ENCODE results near the gene EPB41L3. TPM values are rescaled to one million over a fixed set of nuclear protein-coding genes. Genes with fewer than 3 reads are reported as not detected.
A peak's percentile ranks its signal among the peaks of the same experiment; 100 is the strongest.

Gene EPB41L3
- total RNA-seq, 1 donor from 2014 or later, result 43.0 TPM

DNA sequence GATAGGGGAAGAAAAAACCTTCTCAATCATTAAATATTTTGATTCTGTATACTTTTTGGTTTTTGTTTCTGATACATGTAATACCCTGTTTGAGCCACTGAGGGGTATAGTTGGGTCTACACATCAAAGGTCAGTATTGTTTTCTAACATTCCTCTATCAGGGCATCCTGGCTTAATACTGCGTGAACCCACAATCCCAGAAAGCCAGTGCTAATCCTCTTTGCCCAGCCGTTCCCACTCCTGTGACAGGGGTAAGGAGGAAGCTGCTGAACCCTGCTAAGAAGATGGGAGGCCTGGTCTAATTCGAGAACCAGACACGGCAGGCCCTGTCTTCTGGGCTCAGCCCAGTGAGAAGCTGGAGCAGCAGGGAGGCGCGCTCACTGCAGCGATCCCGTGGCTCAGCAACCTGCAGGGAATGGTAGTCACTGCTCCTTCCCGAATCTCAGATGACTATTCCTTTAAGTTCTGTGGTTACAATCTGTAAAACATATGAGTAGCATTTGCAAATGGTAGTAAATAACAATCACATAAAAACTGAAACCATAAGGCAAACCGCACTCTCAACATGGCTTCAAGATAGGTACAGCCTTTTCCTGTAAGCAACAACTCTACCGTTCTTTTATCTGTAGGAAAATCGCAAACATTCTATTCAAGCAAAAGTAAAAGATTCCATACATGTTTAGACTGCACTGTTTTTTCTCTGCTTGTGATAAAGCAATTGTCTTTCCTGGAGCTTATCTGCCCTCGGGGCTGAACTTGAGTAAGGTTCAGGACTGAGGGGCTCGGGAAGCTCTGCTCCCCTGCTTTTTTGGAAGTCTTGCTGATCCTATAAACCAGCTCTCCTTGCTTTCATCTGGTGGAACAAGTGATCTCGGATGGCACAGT, 87.0 kb downstream of the EPB41L3 start:
- H3K4me3 ChIP-seq (ENCODE audit: low read depth, low read length), result no peak overlapping the region
- no peaks in the 10 kb centered on the region for H3K36me3 ChIP-seq (ENCODE audit: control insufficient read depth, insufficient read depth, low read length)
- TF ChIP-seq, protein P1, sequence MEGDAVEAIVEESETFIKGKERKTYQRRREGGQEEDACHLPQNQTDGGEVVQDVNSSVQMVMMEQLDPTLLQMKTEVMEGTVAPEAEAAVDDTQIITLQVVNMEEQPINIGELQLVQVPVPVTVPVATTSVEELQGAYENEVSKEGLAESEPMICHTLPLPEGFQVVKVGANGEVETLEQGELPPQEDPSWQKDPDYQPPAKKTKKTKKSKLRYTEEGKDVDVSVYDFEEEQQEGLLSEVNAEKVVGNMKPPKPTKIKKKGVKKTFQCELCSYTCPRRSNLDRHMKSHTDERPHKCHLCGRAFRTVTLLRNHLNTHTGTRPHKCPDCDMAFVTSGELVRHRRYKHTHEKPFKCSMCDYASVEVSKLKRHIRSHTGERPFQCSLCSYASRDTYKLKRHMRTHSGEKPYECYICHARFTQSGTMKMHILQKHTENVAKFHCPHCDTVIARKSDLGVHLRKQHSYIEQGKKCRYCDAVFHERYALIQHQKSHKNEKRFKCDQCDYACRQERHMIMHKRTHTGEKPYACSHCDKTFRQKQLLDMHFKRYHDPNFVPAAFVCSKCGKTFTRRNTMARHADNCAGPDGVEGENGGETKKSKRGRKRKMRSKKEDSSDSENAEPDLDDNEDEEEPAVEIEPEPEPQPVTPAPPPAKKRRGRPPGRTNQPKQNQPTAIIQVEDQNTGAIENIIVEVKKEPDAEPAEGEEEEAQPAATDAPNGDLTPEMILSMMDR (IDR thresholded peaks at IDR 0.05; ENCODE audit: insufficient read depth, low read length, poor library complexity, severe bottlenecking), result peak; percentile 46
- H3K27me3 ChIP-seq (ENCODE audit: control insufficient read depth, insufficient read depth, low read length), result no peaks in the 10 kb centered on the region
- DNase-seq (ENCODE audit: low read depth), result no peak

DNA sequence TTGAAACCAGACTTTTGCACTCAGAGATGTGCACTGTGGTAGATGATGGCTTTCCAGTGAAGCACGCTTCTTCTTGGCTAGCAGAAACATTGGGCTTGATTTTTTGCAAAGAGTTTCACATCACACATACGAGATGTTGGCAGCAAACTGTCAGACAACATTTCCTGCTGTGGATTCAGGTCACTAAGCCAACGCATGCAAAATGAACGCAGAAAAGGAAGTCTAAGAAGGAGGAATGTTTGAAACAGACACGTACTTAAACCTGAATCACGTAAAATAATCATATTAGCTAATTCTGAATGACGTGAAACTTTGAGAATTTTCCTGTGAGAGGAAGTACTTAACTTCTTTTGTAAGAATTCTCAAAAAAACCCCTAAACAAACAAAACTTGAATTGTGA, 88.1 kb downstream of the EPB41L3 start:
- TF ChIP-seq, protein P1 (IDR thresholded peaks at IDR 0.05; ENCODE audit: insufficient read depth, low read length, poor library complexity, severe bottlenecking), result no peak
- no peaks in the 10 kb centered on the region for H3K36me3 ChIP-seq (ENCODE audit: control insufficient read depth, insufficient read depth, low read length)
- no peak for DNase-seq (ENCODE audit: low read depth)
- no peak overlapping the region for H3K4me3 ChIP-seq (ENCODE audit: low read depth, low read length)
- H3K27me3 ChIP-seq (ENCODE audit: control insufficient read depth, insufficient read depth, low read length), result no peaks in the 10 kb centered on the region

DNA sequence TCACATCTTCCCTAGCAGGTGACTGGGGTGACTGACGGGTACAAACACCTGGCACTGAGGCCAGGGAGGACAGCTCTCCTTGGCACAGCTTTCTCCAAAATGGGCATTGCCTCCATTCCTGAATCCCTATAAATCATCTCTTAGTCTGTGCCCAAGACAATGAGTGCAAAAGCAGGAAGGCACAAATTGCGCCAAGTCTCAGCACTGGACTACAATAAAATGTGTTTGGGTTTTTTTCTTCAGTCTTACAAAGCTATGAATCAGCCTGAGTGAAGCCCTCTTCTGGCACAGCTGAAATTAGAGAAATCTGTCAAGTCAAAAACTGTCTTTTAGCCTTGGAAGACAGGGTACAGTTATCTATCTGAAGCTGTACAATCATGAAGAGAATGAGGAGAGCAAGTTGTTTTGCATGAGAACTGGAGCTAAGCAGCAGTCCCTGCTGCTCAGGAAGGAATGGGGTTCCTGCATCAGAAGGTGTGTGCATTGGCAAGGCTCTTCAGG, 90.8 kb downstream of the EPB41L3 start:
- no peak overlapping the region for H3K4me3 ChIP-seq (ENCODE audit: low read depth, low read length)
- H3K27me3 ChIP-seq (ENCODE audit: control insufficient read depth, insufficient read depth, low read length), result no peaks in the 10 kb centered on the region
- no peaks in the 10 kb centered on the region for H3K36me3 ChIP-seq (ENCODE audit: control insufficient read depth, insufficient read depth, low read length)
- no peak for DNase-seq (ENCODE audit: low read depth)
- TF ChIP-seq, protein P1 (IDR thresholded peaks at IDR 0.05; ENCODE audit: insufficient read depth, low read length, poor library complexity, severe bottlenecking), result no peak

DNA sequence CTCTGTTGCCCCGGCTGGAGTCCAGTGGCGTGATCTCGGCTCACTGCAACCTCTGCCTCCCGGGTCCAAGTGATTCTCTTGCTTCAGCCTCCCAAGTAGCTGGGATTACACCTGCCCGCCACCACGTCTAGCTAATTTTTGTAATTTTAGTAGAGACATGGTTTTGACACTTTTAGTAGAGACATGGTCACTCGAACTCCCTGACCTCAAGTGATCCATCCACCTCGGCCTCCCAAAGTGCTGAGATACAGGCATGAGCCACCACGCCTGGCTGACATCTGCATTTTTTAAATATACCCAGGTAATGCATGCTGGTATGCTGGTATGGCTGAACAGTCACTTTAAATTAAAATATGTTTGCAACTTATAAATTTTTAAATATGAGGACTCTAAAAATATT, 91.9 kb downstream of the EPB41L3 start:
- TF ChIP-seq, protein P1 (IDR thresholded peaks at IDR 0.05; ENCODE audit: insufficient read depth, low read length, poor library complexity, severe bottlenecking), result no peak
- no peaks in the 10 kb centered on the region for H3K27me3 ChIP-seq (ENCODE audit: control insufficient read depth, insufficient read depth, low read length)
- no peak for DNase-seq (ENCODE audit: low read depth)
- no peaks in the 10 kb centered on the region for H3K36me3 ChIP-seq (ENCODE audit: control insufficient read depth, insufficient read depth, low read length)
- H3K4me3 ChIP-seq (ENCODE audit: low read depth, low read length), result no peak overlapping the region

DNA sequence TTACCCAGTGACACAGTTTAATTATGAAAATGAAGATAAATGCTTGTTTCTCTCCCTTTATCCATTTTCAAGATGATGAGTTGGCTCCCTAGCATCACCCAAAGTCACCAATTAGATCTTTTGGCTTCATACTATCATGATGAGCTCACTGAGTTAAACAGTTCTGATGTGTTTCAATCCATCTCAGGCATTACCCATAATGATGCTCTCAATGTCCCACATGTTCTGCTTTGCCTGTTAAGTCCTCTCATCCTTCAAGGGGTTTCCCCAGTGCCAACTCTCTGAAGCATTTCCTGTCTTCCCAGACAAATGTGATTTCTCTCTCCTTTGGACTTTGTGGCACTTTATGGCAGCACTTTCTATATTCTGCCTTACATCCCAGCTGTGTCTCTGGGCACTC, 92.6 kb downstream of the EPB41L3 start:
- no peaks in the 10 kb centered on the region for H3K36me3 ChIP-seq (ENCODE audit: control insufficient read depth, insufficient read depth, low read length)
- no peak overlapping the region for H3K4me3 ChIP-seq (ENCODE audit: low read depth, low read length)
- TF ChIP-seq, protein P1 (IDR thresholded peaks at IDR 0.05; ENCODE audit: insufficient read depth, low read length, poor library complexity, severe bottlenecking), result no peak
- no peak for DNase-seq (ENCODE audit: low read depth)
- no peaks in the 10 kb centered on the region for H3K27me3 ChIP-seq (ENCODE audit: control insufficient read depth, insufficient read depth, low read length)
